GM19324 (cell line): ENCODE results near the gene ZNF699.
"Not testable (repeated sequence)": the region's sequence is repeated elsewhere in the genome, so short reads cannot be mapped to it uniquely, and the experiment has no call there.

ENCODE experiments used
- ATAC-seq: cut with Tn5 transposase; IDR thresholded peaks from one replicate; pipeline ENCODE4 v1.9.1; 2021; ENCODE audit warnings: mild to moderate bottlenecking, moderate library complexity; ENCODE audit not compliant: unreplicated experiment, low FRiP score

ZNF699 gene

GRCh38 chr19:9309139-9309973 is at the start of gene ZNF699:
Gene ZNF699 (minus strand): TSS chr19:9309838. CDS start chr19:9305119, 4,719 bp downstream.
- ATAC-seq = peak; percentile 96

DNA sequence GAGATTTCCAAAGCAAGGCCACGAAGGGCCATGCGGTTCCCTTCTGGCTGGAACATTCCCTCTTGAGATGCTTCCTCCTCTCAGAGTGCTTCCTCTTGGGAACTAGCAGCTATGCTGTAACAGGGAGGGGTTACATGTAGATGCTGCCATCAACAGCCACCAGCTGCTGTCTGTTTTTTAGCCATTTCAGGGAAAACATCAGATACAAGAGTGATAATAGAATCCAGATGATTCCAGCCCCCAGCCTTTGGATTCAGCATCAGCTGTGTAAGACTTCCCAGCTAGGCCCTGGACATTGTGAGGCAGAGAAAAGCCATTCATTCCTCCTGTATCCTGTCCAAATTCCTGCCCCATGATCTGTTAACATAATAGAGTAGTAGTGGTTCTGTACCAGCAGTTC is 45.0 kb upstream of the ZNF699 start:
- no peak for ATAC-seq

DNA sequence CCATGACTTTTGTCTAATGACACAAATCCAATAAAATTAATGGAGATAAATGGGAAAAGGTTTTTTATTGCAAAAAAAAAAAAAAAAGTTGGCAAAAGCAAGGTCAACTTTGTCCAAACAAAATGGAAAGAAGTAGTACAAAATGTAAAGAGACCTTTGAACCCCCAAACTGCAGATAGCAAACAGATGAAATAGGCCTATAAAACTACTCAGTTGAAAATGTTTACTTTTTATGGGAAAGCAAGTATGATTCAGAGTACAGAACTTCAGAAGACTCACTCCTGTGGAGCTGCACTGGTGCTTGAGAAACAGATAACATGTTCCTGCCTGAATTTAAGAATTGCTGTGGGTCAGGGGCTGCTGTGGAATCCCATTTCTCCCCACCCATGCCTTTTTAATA is 43.4 kb upstream of the ZNF699 start:
- no peak for ATAC-seq

- no peak for ATAC-seq
Measured at GRCh38 chr19:9352505-9352904, 42.9 kb upstream of the ZNF699 start.

- no peak for ATAC-seq
Measured at GRCh38 chr19:9348671-9349070, 39.0 kb upstream of the ZNF699 start.

DNA sequence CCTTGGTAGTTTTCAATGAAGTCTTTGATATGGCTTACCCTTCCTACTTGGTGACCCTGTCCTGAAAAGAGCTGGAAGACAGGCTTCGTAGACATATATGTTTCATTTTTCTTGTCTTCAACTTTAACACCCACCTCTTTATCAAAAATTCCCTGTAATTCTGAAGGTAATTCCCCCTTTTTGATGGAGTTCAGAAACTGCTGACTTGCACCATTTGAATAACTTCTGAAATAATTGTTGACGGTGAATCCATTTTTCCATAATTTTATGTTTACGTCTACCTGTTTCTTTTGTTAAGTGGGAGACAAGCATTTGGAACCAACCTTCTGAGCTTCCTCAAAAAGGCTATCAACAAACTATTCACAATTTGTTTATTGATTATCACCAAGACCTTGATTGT is 38.6 kb upstream of the ZNF699 start:
- ATAC-seq = no peak

GRCh38 chr19:9345005-9345404 is 35.4 kb upstream of the ZNF699 start:
- no peak for ATAC-seq

GRCh38 chr19:9342610-9343304 is 33.1 kb upstream of the ZNF699 start:
- ATAC-seq = no peak

GRCh38 chr19:9329999-9330398 is 20.4 kb upstream of the ZNF699 start:
- no peak for ATAC-seq

DNA sequence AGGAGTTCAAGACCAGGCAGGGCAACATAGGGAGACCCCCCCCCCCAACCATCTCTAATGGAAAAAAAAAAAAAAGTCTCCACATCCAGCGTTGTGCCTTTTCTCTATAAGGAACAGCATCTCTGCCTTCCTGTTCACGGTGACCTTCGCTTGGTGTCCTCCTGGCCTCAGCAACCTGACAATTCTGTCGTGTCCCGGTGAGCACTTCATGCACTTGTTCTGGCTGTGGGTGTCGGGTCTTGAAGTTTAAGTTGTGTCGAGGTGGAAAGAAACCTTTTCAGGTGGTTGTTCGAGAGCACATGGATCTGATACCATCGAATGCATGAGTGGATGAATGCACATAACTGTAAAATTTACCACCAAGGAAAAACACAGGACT is 14.9 kb upstream of the ZNF699 start:
- no peak for ATAC-seq

- ATAC-seq = peak; percentile 84
Measured at GRCh38 chr19:9323919-9324583, 14.4 kb upstream of the ZNF699 start, which contains the start of gene ZNF559. Gene ZNF559 (plus strand): TSS chr19:9324179. CDS start chr19:9338550, 14,371 bp downstream.

- ATAC-seq = peak; percentile 27
Measured at GRCh38 chr19:9323557-9323918, 13.9 kb upstream of the ZNF699 start.

DNA sequence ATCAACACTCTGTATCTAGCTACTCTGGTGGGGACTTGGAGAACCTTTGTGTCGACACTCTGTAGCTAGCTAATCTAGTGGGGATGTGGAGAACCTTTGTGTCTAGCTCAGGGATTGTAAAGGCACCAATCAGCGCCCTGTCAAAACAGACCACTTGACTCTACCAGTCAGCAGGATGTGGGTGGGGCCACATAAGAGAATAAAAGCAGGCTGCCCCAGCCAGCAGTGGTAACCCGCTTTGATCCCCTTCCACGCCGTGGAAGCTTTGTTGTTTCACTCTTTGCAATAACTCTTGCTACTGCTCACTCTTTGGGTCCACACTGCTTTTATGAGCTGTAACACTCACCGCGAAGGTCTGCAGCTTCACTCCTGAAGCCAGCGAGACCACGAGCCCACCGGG is 12.6 kb upstream of the ZNF699 start:
- ATAC-seq = not testable (repeated sequence)

DNA sequence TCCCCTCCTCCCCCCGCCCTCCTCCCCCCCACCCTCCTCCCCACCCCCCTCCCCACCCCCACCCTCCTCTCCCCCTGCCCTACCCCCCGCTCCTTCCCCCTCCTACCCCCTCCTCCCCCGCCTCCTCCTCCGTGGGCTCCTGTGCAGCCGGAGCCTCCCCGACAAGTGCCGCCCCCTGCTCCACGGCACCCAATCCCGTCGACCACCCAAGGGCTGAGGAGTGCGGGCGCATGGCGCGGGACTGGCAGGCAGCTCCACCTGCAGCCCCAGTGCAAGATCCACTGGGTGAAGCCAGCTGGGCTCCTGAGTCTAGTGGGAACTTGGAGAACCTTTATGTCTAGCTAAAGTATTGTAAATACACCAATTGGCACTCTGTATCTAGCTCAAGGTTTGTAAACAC is 12.1 kb upstream of the ZNF699 start:
- ATAC-seq = not testable (repeated sequence)

DNA sequence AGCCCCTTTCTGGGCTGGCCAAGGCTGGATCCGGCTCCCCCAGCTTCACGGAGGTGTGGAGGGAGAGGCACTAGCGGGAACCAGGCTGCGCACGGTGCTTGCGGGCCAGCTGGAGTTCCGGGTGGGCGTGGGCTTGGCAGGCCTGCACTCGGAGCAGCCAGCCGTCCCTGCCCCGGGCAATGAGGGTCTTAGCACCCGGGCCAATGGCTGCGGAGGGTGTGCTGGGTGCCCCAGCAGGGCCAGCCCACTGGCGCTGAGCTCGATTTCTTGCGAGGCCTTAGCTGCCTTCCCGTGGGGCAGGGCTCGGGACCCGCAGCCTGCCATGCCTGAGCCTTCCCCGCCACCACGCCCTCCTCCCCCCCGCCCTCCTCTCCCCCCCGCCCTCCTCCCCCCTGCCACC is 11.7 kb upstream of the ZNF699 start:
- ATAC-seq = no peak

GRCh38 chr19:9313756-9314155 is 4.1 kb upstream of the ZNF699 start:
- ATAC-seq = no peak

GRCh38 chr19:9309974-9310446 is 372 bp upstream of the ZNF699 start:
- peak; percentile 65 for ATAC-seq

DNA sequence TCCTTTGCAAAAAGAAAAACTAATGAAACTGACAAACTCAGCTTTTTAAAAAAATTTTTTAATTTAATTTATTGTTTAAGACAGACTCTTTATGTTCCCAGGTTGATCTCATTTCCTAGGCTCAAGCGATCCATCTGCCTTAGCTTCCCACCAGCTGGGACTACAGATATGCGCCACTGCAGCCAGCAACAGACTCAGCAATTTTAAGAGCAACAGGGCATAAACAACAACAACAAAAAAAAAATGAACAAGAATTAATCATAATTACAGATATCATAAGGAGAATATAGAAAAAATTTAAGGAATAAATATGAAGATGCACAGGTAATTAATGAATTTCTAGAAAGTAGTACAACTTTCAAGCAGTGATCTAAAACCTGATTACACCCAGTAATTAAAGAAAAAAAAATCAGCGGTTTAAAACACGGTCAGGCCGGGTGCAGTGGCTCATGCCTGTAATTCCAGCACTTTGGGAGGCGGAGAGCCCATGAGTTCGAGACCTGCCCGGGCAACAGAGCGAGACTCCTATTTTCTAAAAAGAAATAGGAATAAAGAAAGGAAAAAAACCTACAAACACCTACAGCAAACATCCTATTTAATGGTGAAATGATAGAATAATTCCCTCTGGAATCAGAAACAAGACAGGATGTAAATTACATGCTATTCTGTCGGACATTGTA is 1.4 kb downstream of the ZNF699 start:
- no peak for ATAC-seq

GRCh38 chr19:9306443-9306842 is 3.2 kb downstream of the ZNF699 start:
- ATAC-seq = no peak

GRCh38 chr19:9296336-9296735 is 13.3 kb downstream of the ZNF699 start:
- ATAC-seq = no peak

- ATAC-seq = no peak
Measured at GRCh38 chr19:9295411-9295849, 14.2 kb downstream of the ZNF699 start.
